NCI-H1930 (cell line): ENCODE results near the gene ASB1.

Experiments used
- DNase-seq, 2 experiments: peaks; one replicate each; lab custom pipeline; 2025; lab: John Stamatoyannopoulos, UW

The ASB1 gene

GRCh38 chr2:238444242-238444641, 17.5 kb downstream of the ASB1 start:
- no peak for DNase-seq

DNA sequence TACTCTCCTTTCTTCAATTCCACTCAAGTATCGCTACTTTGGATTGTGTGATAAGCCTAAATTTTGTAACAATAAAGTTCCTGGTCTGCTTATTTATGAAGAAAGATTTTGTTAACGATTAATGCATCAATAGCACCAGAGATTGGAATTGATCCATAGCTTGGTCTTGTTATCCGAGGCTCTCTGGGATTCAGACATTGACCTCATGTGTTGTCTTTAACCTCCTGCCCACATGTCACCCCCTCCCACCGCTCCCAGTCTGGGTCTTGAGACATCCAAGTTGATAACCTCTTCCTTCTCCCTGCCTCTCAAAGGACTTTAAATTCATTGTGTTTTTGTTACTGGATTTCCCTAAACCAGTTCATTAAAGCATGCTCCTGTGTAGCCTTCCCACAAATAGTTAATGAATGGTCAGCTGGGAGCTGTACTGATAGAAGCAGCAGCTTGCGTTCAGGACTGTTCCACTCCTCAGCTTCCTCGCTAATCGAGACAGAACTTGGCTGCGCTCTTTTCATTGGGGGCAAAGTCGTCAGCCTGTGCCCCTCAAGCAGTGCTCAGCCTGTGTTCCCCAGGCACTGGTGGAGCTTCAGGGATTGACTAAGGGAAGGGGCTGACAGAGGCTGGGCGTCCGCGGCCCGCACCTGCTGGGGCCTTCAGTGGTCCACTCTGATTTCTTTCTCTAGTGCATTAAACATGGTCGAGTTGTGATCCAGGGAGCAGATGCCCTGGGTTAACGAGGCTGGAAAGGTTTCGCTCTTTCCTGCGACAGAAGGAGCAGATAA, 18.9 kb downstream of the ASB1 start:
- DNase-seq = no peak

DNA sequence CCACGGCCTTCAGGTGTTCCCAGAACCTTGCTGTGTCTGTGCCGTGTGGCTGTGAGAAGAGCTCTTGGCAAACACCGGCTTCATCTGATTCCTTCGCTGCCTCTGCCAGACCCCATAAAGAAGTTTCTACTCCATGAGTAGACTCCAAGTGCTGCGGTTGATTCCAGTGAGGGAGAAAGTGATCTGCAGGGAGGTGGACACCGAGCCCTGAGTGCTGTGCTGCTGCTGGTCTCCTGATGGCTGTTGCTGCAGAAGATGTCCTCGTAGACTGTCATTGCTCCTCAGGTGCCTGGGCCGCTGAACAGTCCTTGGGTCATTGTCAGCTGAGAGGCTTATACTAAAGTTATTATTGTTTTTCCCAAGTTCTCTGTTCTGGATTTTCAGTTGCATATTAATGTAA, 19.6 kb downstream of the ASB1 start:
- no peak for DNase-seq

DNA sequence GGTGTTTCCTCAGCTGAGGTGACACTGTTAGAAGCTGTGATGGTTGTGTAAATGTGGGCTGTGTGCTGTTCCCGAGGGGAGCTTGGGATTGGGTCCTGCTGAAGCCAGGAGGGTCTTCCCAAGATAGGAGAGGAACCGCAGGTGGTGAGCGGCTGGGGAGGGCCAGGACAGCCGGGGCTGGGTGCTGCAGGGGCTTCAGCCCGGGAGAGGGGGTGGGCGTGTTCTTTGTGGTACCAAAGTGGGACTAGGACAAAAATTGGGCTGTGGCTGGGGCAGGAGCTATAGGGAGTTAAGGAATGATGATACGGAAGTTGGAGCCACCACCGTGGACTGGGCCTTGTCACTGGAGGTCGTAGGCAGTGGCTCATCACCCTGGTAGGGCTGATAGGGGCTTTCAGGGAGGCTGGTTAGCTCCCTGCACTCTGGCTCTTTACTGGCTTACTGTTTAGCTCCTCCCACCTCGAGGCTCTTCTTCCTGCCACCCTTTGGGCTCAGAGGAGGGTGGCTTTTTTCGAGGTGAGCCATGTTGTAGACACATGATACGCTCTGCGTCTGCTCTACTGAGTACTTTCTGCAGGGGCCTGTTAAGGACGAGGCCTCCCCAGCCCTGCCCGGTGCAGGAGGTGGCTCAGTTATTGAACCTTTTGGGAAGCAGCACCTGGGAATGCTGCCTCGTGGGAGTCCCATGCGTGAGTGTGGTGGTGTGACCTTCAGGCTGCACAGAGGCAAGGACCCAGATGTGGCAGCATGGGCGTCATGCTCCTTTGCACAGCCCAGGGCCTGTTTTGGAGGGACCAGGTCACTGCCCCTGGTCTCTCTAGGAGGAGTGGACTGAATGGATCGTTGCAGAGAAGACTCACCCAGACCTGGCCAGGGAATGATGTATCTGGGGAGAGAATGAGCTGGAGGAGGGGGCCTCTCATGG, 21.6 kb downstream of the ASB1 start:
- no peak for DNase-seq

DNA sequence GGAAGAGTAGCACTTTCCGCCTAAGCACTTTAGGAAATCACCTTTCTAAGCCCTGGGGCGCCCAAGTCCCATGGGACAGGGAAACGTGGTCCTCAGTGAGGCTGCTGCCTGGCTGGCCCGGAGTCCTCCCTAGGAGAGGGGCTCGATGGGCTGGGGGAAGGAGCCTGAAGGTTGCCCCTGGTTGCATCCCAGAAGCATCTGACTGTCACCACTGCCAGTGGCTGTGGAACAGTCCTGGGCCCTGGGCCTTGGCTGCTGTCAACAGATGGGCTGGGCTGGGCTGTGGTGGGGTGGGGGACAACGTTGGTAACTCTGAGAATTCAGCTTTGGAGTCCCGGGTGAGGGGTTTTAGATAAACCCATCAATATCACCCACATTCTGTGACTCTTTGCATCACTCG, 22.5 kb downstream of the ASB1 start:
- DNase-seq = no peak

DNA sequence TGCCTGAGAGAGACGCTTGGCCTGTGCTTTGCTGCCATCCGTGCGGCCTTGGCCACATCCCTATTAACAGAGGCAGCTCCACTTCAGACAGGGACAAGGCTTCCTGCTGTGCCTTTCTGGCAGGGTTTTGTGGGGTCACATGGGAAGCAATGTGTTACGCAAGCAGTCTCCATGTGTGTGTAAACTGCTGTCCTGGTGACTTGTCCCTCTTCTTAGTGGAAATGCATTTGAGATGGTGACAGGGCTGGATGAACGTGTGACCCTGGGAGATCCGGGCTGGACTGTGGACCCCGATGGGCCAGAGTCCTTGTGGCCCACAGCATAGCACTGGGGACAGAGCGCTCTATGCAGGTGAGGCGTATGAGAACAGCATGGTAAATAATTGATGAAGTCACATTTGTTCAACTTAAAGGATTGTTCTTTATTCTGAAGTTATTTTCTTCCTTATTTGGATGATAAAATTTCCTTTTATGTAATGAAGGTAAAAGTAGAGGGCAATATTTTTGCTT, 23.2 kb downstream of the ASB1 start:
- no peak for DNase-seq

DNA sequence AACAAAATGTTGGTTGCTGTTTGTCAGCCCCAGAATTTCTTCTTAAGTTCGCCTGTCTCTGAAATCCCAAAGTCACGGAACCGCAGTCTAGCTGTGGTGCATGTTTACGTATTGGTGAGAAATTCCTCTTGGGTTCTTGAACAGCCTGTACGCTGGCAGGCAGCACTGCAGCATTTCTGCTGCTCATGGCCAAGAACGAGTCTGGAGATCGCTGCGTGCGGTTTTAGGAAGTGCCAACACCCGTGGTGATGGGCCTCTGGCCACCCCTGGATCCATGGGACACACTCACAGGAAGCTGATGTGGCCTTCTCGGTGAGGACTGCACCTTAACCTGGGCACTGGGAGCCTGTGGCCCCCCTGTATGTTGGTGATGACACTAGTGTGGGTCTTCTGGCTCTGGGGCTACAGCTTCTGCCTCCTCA, 23.7 kb downstream of the ASB1 start:
- no peak for DNase-seq

DNA sequence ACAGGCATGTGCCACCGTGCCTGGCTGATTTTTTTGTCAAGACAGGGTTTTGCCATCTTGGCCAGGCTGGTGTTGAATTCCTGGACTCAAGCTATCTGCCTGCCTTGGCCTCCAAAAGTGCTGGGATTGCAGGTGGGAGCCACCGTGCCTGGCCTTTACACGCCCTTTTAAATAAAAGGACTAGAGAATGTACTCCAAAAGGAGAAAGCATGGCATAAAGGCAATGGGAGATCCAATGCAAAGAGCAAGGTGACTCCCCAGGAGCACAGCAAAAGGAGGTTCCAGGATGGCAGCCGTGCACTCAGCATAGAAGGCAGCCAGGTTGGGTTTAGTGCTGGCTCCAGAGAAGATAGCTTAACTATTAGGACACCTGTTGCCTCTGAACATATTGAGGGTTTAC, 27.1 kb downstream of the ASB1 start:
- DNase-seq = no peak

DNA sequence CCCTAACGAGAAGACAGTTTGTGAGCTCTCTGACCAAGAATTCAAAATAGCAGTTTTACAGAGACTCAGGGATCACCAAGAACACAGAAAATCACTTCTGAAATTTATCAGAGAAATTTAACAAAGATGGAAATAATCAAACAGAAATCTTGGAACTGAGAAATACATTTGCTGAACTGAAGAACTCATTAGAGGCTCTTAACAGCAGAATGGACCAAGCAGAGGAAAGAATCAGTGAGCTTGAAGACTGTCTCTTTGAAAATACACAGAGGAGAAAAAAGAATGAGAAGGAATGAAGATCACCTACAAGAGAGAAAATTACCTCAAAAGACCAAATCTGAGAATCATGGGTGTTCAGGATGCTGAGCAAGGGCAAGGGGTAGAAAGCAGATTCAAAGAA, 29.7 kb downstream of the ASB1 start:
- no peak for DNase-seq

GRCh38 chr2:238456970-238457926, 30.5 kb downstream of the ASB1 start:
- no peak for DNase-seq

DNA sequence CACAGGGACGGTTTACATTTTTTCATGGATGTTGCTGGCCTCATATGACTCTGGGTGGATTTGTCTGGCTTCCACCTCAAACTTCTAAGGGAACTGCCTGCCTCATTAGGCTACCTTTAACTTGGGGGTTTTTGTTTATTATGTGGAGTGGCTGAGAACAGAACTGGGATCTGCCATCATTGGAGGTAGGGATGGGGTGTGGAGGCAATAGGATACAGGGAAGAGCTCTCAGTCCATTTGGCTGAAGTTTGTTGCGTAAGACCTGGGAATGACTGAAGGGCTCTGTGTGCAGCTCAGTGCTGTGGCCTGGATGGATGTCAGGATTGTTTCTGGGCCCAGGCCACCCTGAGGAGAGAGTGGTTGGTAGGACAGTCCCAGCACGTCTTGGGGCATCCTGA, 31.2 kb downstream of the ASB1 start:
- no peak for DNase-seq

GRCh38 chr2:238458651-238459050, 31.9 kb downstream of the ASB1 start:
- DNase-seq = no peak

- no peak for DNase-seq
Observed at GRCh38 chr2:238459081-238459629, 32.4 kb downstream of the ASB1 start.

DNA sequence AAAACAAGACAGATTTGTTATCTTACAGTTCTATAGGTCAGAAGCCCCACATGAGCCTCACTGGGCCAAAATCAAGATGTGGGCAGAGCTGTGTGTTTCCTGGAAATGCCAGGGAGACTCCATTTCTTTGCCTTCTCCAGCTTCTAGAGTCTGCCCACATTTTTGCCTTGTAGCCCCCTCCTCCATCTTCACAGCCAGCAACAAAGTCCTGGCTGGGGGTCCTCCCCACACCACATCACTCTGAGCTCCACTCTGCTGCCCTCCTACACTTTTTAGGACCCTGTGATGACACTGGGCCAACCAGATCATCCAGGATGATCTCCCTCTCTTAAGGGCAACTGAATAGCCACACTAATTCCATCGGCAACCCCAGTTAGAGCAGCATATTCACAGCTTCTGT, 34.3 kb downstream of the ASB1 start:
- DNase-seq = no peak

- no peak for DNase-seq
Observed at GRCh38 chr2:238461491-238461890, 34.8 kb downstream of the ASB1 start.

DNA sequence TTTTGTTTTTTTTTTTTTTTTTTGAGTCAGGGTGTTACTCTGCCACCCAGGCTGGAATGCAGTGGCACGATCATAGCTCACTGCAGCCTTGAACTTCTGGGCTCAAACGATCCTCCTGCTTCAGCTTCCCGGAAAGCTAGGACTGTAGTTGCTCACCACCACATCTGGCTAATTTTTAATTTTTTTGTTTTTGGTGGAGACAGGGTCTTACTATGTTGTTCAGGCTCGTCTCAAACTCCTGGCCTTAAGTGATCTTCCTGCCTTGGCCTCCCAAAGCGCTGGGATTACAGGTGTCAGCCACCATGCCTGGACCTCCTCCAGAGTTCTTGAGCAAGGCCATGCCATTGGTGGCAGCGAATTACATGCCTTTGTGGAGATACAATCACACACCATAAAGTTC, 35.2 kb downstream of the ASB1 start:
- DNase-seq = no peak

- no peak for DNase-seq
Observed at GRCh38 chr2:238462782-238463396, 36.2 kb downstream of the ASB1 start.

GRCh38 chr2:238464389-238464788, 37.7 kb downstream of the ASB1 start:
- no peak for DNase-seq

DNA sequence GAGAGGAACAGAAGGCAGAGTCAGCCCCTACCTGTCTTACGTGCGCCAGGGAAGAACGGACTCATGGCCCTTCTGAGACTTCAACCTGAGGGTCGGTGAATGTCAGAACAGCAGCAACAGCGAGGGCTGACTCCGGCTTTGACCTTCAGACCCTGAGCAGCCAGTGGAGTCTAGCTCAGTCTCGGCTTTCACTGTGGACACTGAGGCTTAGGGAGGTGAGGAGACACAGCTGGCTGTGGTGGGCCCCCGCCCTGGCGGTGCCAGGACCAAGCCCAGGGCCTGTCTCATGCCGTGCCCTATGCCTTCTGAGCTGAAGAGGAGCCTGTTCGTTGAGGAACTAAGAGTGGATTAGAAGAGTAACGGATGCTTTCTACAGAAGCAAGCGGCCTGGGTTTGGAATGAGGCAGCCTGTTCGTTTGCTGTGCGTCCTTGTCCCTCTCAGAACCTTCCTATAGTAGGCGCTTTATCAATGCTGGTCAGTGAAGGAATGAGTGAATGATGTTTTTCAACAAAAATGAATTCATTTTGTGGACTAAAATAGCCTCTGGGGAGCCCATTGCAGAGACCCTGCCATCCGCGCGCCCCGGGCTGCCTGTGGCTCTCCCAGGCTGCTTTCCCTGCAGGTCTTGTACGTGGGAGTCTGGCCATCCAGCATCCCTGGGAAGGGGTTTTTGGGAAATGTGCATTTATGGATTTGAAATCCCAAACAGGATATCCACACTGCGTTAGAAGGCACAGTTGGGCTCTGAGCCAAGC, 38.9 kb downstream of the ASB1 start:
- DNase-seq = no peak

GRCh38 chr2:238466243-238466756, 39.6 kb downstream of the ASB1 start:
- DNase-seq = no peak
